AG08395 (cell line): ENCODE measurements around the gene GSTCD.
"Not testable (repeated sequence)": the region's sequence is repeated elsewhere in the genome, so short reads cannot be mapped to it uniquely, and the experiment has no call there.

Experiments used
- DNase-seq: peaks from one replicate; pipeline ENCODE4 v3.0.0; 2012; ENCODE audit warnings: mixed read lengths, low spot score

The GSTCD gene, protein sequence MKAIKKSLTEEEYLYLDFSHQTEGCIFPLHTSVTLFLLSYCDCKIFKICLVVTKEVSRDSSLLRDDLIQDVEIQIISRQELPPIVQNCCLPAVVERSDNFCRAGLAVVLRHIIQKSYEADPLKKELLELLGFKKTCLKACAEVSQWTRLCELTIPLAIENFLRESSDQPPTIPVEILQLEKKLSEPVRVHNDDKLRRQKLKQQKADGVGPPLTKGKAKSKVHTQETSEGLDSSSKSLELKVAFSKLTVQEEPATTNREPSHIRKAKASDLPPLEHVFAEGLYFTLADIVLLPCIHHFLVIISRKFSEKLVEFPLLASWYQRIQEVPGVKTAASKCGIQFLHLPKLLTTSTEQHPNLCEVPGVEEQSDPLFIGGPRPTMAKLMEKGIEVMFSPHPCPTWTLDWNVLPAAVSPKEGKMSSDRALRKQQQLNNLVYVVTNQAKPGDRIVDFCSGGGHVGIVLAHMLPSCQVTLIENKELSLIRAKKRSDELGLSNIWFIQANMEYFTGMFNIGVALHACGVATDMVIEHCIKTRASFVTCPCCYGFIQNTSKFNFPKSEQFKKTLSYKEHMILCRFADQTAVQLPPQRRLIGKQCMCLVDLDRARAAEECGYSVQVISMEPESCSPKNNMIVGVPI

DNA sequence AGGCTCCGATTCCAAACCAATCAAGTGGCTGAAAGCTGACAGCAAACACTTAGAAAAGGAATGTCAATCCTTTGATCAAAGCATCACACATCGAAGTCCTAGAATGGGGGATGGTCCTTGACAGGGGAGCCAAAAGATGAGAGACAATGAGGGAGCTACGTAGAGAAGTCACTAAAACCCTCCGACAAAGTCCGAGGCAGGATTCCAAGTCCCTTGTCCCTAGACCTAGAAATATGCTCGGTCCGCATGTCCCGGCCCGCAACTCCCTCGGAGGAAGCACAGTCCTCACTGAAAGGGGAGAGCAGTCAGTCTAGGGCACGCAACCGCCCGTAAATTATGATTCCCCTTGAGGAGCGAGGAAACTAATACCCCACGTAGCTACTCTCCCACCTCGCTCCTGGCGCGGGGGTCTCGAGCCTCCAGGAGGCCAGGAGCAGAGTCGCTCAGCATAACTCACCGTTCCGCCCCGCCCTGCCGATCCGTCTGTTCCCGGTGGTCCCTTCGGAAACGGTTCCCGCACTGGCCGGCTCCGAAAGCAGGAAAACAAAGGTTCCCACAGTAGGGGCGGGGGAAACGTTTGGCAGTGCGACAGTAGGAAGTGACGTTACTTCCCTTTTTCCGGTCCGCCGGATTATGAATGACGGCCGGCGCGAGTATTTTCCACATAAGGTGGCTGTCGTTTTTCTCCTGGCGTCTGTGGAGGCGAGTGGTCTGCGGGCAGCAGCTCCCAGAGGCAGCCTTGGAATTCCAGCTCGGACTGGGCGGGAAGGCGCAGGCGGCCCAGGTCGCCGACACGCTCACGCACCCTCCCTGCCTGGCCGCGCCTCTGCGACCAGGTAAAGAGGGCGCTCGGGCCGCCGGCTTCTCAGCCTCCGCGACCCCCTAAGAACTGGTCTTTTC is at the start of gene GSTCD, which contains the start of gene INTS12:
Gene GSTCD (plus strand): TSS at position 604 of the 900 bp plus-strand sequence. CDS start 8,830 bp downstream, outside the sequence.
Gene INTS12 (minus strand): TSS at position 509 of the 900 bp plus-strand sequence. CDS start 8,684 bp downstream, outside the sequence.
- peak; percentile 94 for DNase-seq

DNA sequence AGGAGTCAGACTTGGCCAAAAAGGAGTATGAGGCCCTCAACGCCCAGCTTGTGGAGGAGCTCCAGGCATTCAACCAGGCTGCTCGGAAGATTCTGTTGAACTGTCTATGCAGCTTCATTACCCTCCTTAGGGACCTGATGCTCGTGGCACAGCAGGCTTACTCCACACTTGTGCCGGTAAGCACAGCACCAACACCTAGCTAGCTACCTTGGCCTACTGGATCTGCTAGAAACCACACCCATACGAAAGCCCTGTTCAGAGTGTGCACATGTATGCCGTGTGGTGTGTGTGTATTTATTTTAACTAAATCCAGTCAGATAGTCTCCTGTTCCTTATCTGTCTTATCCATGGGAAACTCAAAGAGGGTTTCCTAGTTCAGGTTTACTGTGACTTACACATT is 49.4 kb upstream of the GSTCD start:
- no peak for DNase-seq

DNA sequence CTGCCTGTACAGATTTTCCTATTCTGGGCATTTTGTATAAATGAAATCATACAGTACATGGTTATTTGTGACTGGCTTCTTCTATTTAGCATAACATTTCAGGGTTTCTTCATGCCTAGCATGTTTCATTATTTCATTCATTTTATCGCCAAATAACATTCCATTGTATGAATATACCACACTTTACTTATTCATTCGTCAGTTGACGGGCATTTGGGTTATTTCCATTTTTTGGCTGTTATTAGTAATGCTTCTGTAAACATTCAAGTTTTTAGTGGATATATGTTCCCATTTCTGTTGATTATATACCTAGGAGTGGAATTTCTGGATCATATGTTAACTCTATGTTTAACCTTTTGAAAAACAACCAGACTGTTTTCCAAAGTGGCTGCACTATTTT is 47.6 kb upstream of the GSTCD start:
- no peak for DNase-seq

DNA sequence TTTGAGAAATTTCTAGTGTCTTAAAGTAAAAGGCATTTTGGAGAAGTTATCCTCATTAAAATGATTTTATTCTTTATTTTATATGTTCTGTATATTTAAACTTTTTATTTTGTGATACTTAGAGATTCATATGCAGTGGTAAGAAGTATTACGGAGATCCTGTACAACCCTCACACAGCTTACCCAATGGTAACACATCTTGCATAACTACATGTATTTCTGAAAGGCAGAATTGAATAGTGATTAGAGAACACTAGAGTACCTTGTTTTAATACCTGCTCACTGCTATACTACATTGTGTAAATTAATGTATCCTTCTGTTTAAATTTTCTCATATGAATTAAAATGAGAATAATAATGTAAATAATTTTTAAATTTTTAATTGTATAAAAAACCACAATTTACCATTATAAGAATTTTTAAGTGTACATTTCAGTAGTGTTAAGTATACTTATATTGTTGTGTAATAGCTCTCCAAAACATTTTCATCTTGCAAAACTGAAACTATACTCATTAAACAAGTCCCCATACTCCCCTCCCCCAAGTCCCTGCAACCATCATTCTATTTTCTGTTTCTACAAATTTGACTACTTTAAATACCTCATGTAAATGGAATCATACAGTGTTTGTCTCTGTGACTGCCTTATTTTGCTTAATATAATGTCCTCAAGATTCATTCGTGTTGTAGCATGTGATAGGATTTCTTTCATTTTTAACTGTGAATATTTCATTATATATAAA is 45.5 kb upstream of the GSTCD start:
- no peak for DNase-seq

DNA sequence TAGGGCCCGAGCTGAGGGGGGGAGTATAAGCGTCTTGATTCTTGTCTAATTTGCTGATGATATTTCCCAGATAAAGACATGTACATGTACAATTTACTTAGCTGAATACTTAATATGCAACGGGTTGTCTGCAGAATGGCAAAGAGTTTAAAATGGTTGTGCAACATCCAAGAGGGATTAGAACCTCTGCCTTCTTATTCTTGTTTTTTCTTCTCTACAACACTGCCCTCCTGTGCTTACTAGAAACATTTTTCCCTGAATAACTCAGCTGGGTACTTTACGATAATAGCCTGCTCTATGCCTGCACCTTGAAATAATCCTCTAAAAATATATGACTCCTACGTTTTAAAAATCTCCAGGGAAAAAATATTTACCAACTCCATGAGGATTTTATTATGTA is 41.9 kb upstream of the GSTCD start:
- no peak for DNase-seq

DNA sequence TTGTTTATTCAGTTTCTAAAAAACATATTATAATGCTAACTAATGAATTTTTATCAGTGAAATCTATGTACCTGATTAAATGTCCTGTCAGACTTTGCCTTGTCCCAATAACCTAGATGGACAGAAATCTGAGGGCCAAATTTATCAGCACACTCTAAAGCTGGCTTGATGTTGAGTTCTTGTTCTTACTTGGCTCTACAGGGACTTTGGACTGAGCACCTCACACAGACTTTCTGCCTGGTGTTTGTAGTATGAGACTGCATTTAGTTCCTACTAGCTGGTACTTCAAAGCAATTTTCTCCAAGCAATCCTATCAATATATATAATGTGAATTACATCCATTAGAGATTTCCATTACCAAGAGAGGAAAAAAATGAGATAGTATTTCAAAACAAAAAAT is 37.9 kb upstream of the GSTCD start:
- no peak for DNase-seq

DNA sequence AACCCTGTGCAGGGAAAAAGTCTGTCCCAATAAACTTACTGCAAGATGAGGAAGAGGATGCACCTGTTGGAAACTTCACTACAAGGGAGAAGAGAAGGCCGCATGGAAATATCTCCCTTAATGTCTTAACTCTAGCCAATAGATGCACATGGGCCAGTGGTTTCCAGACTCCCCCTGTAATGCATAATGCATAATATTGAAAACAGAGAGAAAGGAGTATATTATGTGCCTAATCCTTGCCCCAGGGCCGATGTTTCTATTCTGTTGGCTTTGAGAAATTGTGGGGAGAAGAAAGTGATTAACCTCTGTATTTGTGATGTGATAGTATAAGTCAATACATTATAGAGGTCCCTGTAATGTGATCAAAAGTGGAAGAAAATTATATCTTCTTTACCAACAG is 37.3 kb upstream of the GSTCD start:
- DNase-seq, result no peak

DNA sequence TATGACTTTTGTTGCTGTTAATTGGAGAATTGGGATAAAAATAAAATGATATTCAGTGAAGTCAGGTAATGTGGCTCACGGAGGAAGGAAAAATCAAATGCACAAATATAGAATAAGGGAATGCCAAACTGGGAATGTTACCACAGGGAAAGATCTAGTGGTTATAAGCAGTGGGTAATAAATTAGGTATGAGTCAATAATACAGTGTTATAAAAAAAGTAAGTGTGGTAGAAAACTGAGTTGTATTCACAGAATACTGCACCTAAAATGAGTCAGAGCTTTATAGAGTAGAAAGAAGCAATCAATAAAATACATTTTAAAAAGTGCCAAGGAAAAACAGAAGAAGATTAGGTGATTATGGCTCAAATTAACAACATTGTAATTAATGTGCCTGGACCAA is 34.6 kb upstream of the GSTCD start:
- DNase-seq, result no peak

DNA sequence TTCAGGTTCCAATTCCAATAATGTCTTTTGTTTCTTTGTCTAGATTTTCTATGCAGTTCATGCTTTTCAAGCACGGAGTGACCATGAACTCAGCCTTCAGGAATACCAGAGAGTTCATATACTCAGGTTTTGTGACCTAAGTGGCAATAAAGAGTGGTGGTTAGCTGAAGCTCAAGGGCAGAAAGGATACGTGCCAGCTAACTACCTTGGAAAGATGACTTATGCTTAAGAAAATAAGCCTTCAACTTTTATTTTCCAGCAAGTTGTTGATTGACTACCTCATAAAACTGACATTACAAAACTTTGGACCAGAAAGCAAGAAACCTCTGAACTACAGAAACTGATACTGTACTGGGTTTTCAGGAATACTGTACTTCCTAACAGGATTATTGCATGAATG is 30.9 kb upstream of the GSTCD start:
- DNase-seq, result no peak

DNA sequence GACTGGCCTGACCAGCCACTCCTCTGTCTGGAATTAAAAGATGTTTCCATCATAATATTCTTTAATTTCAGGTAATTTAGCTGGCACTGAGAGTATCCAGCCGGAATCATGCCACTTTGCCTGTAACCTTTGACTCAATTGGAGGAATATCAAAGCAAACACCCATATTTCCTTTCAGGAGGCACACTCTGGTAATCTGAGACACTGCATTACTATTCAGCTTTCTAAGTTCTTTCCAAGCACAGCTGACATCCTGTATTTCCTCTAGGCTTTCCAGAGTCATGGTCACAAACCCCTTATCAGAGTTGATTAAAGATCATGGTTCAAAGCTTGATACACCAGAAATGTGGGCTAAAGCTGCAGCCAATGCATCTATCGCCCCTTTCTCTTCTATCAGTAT is 29.4 kb upstream of the GSTCD start:
- no peak for DNase-seq

DNA sequence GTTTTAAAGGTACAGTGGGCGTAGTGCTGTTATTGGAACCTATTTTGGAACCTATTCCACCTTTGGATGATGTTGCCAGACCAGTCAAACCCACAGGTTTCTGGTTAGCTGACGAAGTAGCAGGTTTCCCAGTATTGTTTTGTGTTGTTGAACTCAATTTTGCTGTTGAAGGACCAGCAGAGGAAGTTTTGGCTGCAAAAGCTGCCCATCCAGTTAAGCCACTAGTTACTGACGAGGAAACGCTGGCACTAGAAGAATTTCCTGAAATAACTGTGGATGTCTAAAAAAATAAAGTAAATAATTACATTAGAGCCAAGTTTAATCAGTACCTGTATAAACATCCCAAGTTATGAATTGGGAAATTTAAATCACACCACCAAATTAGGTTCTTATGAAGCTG is 25.5 kb upstream of the GSTCD start:
- DNase-seq, result no peak

DNA sequence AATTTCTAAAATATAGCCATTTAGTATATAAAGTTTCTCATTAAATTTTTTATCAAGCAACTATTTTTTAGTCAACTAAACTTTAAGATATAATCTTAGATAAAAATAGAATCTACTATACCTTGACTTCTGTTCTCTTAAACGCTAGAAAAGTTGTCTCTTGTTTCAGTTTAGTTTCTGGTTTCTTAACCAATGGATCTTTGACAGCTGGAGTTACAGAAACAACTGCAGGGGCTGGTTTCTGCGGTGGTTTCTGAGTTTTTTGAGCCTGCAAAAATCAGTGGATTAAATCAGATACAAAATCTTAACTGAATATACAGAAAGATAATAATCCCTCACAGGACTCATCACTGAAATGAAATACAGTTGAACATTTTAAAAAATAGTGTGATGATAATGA is 22.0 kb upstream of the GSTCD start:
- DNase-seq, result no peak

DNA sequence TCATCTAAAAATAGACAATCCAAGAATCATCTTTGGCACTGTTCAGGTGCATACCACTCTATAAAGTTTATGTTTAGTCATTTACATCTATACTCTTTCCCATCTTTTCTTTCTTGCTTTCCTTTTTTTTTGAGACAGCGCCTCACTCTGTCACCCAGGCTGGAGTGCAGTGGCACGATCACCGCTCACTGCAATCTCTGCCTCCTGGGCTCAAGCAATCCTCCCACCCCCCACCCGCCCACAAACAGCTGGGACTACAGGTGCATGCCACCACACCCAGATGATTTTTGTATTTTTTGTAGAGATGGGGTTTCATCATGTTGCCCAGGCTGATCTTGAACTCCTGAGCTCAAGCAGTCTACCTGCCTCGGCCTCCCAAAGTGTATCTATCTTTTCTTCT is 13.8 kb upstream of the GSTCD start:
- DNase-seq, result not testable (repeated sequence)

DNA sequence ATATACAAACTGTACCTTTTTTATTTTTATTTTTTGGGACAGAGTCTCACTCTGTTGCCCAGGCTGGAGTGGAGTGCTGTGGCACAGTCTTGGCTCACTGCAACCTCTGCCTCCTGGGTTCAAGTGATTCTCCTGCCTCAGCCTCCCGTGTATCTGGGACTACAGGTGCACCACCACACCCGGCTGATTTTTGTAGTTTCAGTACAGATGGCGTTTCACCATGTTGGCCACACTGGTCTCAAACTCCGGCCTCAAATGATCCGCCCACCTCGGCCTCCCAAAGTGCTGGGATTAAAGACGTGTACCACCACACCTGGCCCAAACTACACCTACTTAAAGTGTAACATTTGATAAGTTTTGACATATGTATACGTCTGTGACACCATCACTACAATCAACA is 12.8 kb upstream of the GSTCD start:
- not testable (repeated sequence) for DNase-seq

DNA sequence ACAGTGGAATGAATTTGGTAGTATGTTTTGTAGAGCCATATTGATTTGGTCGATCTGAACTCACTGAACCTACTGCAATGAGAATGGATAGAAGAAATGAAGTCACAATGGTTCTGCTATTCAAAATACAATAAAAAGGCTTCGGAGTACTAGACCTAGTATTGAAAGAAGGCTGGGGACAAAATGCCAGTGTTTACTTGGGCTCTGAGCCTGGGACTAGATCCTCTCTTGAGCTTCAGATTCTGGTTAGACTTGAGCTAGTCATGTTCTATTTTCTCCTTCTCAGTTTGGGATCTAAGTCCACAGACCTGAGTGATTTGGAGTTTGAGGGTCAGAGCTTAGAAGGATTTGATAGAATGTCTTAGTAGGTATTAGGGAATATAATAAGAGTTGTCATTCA is 10.0 kb upstream of the GSTCD start:
- DNase-seq, result no peak

DNA sequence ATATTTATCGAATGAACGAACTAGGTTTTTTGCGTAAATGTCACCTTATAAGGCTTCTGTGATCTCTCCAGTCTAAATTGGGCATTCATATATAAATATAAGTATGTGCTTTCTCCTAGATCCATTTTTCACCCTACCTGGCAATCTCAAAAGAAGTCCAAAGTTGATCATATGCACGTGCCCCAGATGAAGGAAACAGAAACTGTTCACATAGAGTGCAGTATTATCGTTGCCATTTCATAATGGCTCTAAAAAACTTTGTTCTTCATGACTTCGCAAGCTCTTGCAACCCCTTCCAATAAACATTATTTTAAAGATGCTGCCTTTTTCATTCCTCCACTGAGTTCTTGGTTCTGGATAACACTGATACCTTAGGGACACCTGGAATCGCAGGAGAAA is 803 bp upstream of the GSTCD start:
- DNase-seq, result no peak

DNA sequence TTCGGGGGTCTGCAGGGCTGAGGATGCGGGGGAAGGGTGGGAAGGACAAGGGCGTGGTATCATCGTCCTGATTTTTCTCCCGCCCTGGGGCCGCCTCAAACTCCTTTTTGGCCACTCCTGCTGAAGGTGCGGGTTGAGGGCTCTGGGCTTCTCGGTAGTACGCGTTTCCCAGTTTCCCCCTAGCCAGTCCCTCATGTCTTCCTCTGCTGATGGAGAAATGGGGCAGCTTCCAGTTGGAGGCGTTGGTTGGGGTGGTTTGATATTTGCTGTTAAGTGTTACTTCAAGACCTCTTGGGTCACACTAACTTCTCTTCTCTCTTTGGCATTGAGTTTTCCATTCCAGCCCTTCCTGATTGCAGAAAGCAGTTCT is 482 bp downstream of the GSTCD start:
- DNase-seq, result no peak

DNA sequence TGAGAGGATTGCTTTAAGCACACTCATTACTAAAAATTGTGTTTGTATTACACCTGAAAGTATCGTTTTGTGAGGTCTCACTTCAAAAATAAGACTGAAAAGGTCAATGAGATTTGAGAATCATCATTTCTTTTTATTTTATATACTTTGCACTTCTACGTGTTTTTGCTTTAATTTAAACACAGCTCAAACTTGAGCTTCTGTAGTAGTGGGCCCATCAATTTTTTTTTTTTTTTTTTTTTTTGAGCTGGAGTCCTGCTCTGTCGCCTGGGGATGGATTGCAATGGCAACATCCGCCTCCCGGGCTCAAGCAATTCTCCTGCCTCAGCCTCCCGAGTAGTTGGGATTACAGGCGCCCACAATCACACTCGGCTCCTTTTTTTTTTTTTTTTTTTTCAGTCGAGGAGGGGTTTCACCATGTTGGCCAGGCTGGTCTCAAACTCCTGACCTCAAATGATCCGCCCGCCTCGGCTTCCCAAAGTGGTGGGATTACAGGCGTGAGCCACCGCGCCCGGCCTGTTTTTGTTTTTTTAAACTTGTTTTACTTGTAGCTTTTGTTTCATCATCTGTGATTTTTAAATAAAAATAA is 1.5 kb downstream of the GSTCD start:
- no peak for DNase-seq

DNA sequence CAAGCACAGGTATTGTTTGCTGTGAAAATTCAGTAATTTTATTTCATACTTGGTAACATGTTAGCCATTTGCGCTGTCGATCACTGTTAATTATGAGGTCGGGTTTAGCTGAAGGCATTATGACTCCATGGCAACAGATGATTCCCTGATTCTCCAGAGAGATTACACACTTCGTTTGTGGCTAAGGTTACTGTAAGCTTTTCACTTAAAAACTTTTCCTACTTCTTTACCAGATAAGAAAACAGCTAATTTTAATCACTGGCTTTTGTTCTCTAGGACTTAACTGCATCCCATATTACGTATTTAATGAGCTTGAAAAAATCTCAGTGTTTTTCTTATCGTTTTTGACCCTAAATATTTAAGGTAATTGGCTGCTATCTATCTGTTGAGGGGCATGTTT is 2.1 kb downstream of the GSTCD start:
- DNase-seq, result no peak

DNA sequence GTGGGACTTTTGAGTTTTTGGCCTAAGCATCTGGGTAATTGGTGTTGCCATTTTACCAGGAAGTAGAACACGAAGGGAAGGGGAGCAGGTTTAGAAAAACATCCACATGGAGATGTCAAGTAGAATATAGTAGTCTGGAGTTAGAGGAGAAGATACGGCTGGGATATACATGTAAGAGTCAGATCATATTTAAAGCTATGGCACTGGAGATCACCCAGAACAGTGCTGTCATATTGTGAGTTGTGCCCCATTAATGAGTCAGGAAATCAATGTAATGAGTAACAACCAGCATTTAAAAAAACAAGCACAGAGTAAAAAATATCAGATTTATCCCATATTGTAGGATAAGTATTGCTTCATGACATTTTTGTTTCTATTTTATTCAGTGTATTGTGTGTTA is 4.2 kb downstream of the GSTCD start:
- DNase-seq, result no peak

DNA sequence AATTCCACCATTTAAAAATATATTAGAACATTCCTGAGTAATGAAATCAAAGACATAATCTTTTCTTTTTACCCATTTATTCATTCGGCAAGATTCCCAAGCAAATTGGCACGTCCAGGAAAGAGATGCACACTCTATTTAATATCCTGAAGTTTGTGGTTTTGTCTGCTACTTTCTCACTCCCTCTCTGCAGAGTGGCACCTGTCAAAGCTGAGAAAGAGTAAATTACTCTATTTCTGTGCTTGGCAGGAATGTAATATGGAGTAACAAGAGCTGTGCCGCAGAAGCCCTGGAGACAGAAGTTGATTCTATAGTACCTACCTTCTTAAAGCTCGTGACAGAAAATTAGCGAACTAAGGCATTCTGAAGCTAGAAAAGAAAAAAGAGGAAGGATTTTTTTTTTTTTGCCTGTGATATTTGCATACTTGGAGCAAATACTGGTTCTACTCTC is 5.5 kb downstream of the GSTCD start:
- DNase-seq, result no peak

DNA sequence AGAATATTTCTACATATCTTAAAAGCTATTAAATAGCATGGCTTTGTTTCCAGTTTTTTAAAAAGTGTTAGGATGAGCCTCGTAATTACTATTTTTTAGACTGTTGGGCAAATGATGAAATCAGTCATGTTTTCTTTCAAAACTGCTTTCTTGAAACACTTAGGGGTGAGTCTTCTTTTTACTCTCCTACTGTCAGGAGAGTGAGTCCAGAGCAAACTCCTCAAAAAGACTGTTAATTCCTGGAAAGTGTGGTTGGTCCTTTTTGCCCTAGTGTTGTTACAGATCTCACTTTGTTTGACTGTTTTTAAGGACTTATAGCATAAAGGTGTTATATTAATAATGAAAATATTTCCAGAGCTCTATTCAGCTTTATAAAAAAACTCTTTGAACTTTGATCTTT is 6.3 kb downstream of the GSTCD start:
- no peak for DNase-seq
